ENCODE data around the gene CREBL2.
"Not testable (repeated sequence)": the region's sequence is repeated elsewhere in the genome, so short reads cannot be mapped to it uniquely, and the experiment has no call there.

The CREBL2 gene

DNA sequence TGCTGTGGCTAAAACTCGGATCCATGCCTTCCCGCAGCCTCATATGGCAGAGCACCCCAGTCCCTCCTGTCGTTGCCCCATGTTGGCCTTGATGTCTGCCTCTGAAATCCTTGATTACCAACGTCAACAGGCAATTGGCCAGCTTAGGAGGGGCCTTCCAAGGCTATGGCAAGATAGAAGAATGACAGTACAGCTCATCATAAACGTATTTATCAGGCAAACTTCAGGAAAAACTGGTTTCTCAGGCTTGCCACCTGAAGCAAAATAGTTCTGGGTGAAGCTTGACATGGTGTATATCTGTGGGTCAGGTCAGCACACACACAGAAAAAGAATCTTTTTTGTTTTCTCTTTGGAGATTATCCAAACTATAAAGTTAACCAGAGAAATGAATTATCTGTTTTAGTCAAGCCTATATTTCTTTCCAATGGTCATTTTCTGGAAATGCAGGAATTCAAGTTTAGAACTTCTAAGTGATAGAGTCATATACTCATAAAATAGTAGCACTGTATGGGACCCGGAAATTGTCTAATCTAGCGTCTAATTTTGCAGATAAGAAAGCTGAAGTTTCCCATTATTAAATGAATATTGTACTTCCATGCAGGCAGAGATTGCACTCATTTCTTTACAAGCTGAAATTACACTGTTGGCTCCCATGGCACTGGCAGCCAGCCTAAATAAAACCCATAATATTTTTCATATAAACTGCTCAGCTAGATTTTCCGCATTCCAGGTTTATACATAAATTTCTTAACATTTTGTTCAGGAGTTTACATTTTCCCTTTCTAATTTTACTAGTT, 24.6 kb upstream of the CREBL2 start:
- Mint-ChIP-seq H3K9me3 (peaks cover 5% of the 10 kb centered on the region), H3K27me3 (ENCODE audit: low read depth) (peaks cover 6% of the 10 kb centered on the region), H3K4me3 (no peak overlapping the region), H3K36me3 (ENCODE audit: low read depth) (no peaks in the 10 kb centered on the region), H3K4me1 (ENCODE audit: low read depth) (peaks cover 27% of the 10 kb centered on the region), H3K27ac (no peak overlapping the region)

DNA sequence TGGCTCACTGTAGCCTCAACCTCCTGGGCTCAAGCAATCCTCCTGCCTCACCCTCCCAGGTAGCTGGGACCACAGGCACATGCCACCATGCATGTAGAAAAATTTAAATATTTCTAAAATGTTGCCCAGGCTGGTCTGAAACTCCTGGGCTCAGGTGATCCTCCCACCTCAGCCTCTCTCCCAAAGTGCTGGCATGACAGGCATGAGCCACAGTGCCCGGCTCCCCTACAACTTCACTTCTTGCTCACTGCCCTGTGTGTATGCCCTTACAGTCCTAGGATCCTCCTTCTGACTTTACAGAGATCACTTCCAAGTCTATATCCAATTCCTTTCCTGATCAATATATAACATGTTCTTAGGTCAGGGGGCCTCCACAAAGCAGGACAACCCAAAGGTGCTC, 23.8 kb upstream of the CREBL2 start:
- H3K36me3 Mint-ChIP-seq (ENCODE audit: low read depth) = no peaks in the 10 kb centered on the region
- peaks cover 19% of the 10 kb centered on the region for H3K4me1 Mint-ChIP-seq (ENCODE audit: low read depth)
- H3K27me3 Mint-ChIP-seq (ENCODE audit: low read depth) = peaks cover 6% of the 10 kb centered on the region
- H3K27ac Mint-ChIP-seq = no peak overlapping the region
- peaks cover 5% of the 10 kb centered on the region for H3K9me3 Mint-ChIP-seq
- H3K4me3 Mint-ChIP-seq = no peak overlapping the region

DNA sequence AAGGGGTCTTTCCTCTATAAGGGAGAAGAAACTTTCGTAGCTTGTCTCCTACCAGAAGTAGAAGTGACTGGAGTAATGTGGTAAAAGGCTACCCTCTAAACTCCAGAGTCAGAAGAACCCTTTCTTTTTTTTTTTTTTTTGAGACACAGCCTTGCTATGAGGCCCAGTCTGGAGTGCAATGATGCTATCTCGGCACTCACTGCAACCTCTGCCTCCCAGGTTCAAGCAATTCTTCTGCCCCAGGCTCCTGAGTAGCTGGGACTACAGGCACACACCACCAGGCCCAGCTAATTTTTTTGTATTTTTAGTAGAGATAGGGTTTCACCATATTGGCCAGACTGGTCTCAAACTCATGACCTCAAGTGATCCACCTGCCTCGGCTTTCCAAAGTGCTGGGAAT, 23.2 kb upstream of the CREBL2 start:
- H3K36me3 Mint-ChIP-seq (ENCODE audit: low read depth); H3K9me3 Mint-ChIP-seq; H3K4me3 Mint-ChIP-seq; H3K27me3 Mint-ChIP-seq (ENCODE audit: low read depth); H3K27ac Mint-ChIP-seq: not testable (repeated sequence)
- H3K4me1 Mint-ChIP-seq (ENCODE audit: low read depth) = peaks cover 13% of the 10 kb centered on the region

DNA sequence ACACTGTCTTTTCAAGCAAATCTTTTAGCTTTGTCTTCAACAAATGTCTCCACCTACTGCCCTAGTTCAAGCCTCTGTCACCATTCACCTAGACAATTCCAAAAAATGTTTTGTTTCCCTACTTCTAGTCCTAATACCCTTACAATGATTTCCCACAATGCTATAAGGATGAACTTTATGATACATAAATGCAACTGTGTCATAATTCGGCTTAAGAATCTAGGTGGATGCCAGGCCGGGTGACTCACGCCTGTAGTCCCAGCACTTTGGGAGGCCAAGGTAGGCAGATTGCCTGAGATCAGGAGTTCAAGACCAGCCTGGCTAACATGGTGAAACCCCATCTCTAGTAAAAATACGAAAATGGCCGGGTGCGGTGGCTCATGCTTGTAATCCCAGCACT, 20.7 kb upstream of the CREBL2 start:
- Mint-ChIP-seq H3K4me1 (ENCODE audit: low read depth) (no peaks in the 10 kb centered on the region), H3K36me3 (ENCODE audit: low read depth) (no peaks in the 10 kb centered on the region), H3K27me3 (ENCODE audit: low read depth) (peaks cover 10% of the 10 kb centered on the region), H3K27ac (no peak overlapping the region), H3K9me3 (peaks cover 5% of the 10 kb centered on the region), H3K4me3 (no peak overlapping the region)

DNA sequence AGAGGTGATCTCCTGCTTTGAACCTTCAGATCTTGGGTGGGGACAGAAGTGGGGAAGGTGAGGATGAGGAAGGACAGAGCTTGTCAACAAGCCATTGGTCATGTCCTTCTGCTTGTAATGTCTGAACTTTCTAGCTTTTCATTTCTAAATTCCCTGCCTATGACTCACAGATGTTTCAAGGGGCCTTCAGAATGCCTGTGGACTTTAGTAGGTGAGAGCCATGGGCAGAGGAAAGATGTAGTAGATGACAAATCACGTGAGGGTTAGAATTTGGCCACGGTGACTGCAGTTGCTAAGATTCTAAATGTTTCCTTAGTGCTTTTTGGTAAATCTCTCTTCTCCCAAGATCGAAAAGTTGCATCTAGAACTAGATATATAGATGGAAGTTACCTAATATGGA, 18.7 kb upstream of the CREBL2 start:
- Mint-ChIP-seq H3K9me3 (peaks cover 5% of the 10 kb centered on the region), H3K27ac (no peak overlapping the region), H3K36me3 (ENCODE audit: low read depth) (no peaks in the 10 kb centered on the region), H3K27me3 (ENCODE audit: low read depth) (peaks cover 11% of the 10 kb centered on the region), H3K4me1 (ENCODE audit: low read depth) (no peaks in the 10 kb centered on the region), H3K4me3 (no peak overlapping the region)

DNA sequence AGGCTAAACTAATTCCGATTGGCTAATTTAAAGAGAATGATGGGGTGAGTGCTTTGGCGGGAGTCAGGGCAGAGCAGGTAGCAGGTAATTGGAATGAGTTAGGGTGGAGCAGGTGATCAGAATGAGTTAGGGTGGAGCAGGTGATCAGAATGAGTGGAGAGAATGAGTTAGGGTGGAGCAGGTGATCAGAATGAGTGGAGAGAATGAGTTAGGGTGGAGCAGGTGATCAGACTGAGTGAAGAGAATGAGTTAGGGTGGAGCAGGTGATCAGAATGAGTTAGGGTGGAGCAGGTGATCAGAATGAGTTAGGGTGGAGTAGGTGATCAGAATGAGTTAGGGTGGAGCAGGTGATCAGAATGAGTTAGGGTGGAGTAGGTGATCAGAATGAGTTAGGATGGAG, 15.7 kb upstream of the CREBL2 start:
- H3K4me3 Mint-ChIP-seq; H3K36me3 Mint-ChIP-seq (ENCODE audit: low read depth); H3K4me1 Mint-ChIP-seq (ENCODE audit: low read depth); H3K27me3 Mint-ChIP-seq (ENCODE audit: low read depth); H3K9me3 Mint-ChIP-seq; H3K27ac Mint-ChIP-seq: not testable (repeated sequence)

DNA sequence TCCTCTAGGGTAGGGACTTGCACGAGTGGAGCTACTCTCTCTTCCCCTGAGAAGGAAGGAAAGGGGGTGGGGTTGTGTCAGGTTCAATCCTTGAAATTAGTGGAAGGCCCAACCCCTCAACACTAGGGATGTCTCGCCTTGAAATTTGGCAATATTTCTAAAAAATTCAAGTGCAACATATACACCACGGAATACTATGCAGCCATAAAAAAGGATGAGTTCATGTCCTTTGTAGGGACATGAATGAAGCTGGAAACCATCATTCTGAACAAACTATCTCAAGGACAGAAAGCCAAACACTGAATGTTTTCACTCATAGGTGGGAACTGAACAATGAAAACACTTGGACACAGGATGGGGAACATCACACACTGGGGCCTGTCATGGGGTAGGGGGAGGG, 15.1 kb upstream of the CREBL2 start:
- not testable (repeated sequence) for H3K27me3 Mint-ChIP-seq (ENCODE audit: low read depth); H3K27ac Mint-ChIP-seq

DNA sequence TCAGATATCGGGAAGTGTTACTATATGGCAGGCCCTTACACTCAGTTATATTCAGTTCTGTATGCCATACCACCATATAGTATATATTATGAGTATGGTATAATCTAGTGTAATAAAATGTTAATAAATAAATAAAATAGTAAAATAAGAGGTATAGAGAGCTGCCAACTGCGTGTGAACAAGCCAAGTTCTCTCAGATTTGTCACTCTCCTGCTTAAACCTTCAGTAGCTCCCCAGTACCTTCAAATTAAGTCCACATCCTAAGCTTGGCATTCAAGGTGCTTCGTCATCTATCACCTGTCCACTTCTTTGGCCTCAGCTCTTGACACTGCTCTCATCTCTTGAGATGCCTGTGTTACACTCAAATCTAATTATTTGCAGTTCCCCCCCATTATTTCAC, 12.8 kb upstream of the CREBL2 start:
- no peak overlapping the region for H3K27ac Mint-ChIP-seq
- no peaks in the 10 kb centered on the region for H3K9me3 Mint-ChIP-seq
- no peak overlapping the region for H3K4me3 Mint-ChIP-seq
- peaks cover 4% of the 10 kb centered on the region for H3K27me3 Mint-ChIP-seq (ENCODE audit: low read depth)
- no peaks in the 10 kb centered on the region for H3K36me3 Mint-ChIP-seq (ENCODE audit: low read depth)
- no peaks in the 10 kb centered on the region for H3K4me1 Mint-ChIP-seq (ENCODE audit: low read depth)

More for the DNA sequence above, 15.1 kb upstream of the CREBL2 start:
- not testable (repeated sequence) for H3K36me3 Mint-ChIP-seq (ENCODE audit: low read depth); H3K4me1 Mint-ChIP-seq (ENCODE audit: low read depth); H3K9me3 Mint-ChIP-seq; H3K4me3 Mint-ChIP-seq

DNA sequence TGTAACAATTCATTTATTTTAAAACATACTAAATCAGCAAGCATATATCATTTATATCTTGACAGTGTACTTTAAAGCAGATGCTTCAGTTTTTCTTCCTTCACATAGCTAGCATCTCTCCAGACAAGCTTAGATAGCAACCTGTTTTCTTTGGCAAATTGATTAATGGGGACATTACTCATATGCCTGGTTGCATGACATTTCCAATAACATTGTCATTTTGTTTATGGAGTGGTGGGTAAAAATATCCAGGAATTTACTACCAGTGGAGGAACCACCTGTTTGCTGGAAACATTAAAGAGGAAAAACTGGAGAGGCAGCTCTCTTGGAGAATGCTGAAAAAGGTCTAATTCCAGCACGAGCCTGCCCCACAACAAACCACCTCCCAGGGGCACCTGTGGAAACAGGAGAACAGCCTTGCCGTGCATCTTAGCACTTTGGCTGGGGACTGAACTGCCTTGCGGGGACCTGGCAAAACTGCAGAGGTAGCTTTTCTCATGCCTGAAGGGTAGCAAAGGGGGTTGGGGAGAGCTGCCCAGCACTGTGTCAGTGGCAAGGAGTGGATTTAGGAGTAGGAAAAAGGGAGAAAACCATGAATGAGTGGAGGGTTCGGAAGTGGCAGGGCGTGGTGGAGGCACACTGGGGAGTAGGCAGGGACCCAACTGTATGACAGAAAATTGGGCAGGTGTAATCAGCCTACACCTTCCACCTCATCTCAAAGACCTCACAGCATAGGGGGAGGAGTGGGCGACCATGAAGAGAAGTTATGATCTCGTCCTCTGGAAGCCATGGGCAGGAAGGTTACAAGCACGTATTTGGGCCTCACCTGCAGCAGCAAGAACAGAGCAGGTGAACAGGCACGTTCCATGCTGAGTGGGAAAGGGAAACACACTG, 11.7 kb upstream of the CREBL2 start:
- Mint-ChIP-seq H3K9me3 (no peaks in the 10 kb centered on the region), H3K4me3 (no peak overlapping the region), H3K27me3 (ENCODE audit: low read depth) (peaks cover 4% of the 10 kb centered on the region), H3K4me1 (ENCODE audit: low read depth) (no peaks in the 10 kb centered on the region), H3K36me3 (ENCODE audit: low read depth) (no peaks in the 10 kb centered on the region), H3K27ac (no peak overlapping the region)

DNA sequence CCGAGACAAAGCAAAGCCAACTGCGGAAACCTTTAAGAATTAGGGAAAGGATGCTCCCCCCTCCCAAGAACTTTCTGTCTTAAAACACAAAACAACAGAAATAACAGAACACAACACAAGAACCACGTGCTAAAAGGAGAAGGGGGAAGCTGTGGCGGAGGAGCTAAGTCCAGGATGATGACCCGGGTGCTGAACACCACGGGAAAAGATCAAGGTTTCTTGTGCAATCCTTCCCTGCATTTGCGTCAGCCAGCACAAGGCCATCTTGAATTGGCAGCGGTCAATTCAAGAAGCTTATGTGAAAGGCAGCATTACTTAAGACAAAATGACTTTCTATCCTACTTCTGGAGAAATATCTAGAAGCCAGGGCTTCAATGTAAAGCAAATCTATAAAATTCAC, 11.0 kb upstream of the CREBL2 start:
- Mint-ChIP-seq H3K4me1 (ENCODE audit: low read depth) (no peaks in the 10 kb centered on the region), H3K36me3 (ENCODE audit: low read depth) (no peaks in the 10 kb centered on the region), H3K4me3 (no peak overlapping the region), H3K27me3 (ENCODE audit: low read depth) (peaks cover 4% of the 10 kb centered on the region), H3K27ac (no peak overlapping the region), H3K9me3 (no peaks in the 10 kb centered on the region)

DNA sequence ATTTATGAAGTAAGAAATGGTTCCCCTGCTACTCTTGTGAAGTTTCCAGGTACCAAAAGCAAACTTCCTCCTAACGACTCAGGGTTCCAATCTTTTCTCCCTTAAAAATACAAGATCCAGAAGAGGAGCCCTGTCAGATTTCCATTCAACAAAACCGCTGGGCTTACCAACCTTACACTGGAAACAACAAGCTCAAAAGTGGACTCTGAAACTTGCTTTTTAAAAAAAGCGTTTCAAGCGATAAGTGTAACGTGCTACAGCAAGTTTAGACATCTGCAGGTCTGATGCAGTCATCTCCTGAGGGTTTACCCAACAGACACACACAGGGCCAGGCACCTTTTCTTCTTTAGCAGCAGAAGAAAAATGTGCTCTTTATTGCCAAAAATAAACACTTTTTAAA, 6.9 kb upstream of the CREBL2 start:
- H3K27me3 Mint-ChIP-seq (ENCODE audit: low read depth) = no peaks in the 10 kb centered on the region
- H3K36me3 Mint-ChIP-seq (ENCODE audit: low read depth) = no peaks in the 10 kb centered on the region
- H3K27ac Mint-ChIP-seq = no peak overlapping the region
- no peak overlapping the region for H3K4me3 Mint-ChIP-seq
- H3K9me3 Mint-ChIP-seq = no peaks in the 10 kb centered on the region
- H3K4me1 Mint-ChIP-seq (ENCODE audit: low read depth) = peaks cover 10% of the 10 kb centered on the region

DNA sequence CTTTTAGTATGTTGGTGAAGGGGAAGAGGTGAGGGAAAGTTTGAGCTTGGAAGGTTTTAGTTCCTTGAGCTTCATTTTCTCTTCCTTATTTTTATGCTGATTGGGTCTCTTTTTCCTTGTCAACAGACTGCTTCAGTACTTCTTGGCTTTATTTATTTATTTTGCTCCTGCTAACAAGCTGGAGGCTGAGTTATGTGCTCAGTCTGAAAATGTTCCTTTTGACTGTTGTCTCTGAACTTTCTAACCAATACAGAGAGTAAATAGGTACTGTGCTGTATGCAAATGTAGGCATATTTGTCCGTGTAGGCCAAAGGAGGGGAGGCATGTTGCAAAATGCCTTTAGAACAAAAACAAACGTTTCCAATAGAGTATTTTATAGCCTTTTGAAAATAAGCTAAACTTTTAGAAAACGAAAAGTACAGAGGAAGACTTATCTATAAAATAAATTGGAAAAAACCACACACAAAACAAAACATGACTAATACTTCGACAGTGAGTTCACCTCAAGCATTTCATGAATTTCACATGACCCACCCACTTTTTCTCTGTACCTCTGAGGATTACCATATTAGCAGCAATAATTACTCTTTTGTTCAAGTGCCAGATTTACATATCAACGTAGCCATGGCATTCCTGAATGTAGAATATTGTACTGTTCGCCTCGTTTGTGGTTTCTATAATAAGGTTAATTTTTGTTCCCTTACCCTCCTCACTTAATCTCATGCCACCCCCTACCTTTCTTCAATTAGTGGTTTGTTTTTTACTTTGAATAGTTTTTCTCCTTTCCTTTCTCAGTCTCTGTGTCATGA, 4.7 kb upstream of the CREBL2 start:
- no peak overlapping the region for H3K4me3 Mint-ChIP-seq
- peaks cover 14% of the 10 kb centered on the region for H3K4me1 Mint-ChIP-seq (ENCODE audit: low read depth)
- H3K9me3 Mint-ChIP-seq = no peaks in the 10 kb centered on the region
- no peaks in the 10 kb centered on the region for H3K27me3 Mint-ChIP-seq (ENCODE audit: low read depth)
- no peaks in the 10 kb centered on the region for H3K36me3 Mint-ChIP-seq (ENCODE audit: low read depth)
- H3K27ac Mint-ChIP-seq = peak overlapping the region; percentile 24

DNA sequence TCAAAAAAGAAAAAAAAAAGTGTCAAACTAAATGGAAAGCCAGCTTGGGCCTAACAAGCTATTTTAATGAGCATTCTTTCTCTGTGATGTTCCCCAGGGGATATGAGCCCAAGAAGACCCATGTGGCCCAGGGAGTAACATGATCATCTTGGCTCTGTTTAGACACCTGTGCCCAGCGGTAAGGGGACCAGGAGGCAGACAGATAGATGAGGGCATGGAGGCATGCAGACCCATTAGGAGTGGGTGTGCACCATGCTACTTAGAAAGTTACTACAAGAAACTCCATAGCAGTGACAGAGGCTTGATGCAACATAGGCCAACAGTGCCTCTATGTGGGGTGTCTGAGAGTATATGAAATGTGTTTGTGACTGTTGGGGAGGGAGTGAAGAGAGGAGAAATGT, 3.1 kb upstream of the CREBL2 start:
- Mint-ChIP-seq H3K4me1 (ENCODE audit: low read depth) (peaks cover 24% of the 10 kb centered on the region), H3K27ac (no peak overlapping the region), H3K4me3 (no peak overlapping the region), H3K27me3 (ENCODE audit: low read depth) (no peaks in the 10 kb centered on the region), H3K36me3 (ENCODE audit: low read depth) (peaks cover under 1% of the 10 kb centered on the region), H3K9me3 (no peaks in the 10 kb centered on the region)

DNA sequence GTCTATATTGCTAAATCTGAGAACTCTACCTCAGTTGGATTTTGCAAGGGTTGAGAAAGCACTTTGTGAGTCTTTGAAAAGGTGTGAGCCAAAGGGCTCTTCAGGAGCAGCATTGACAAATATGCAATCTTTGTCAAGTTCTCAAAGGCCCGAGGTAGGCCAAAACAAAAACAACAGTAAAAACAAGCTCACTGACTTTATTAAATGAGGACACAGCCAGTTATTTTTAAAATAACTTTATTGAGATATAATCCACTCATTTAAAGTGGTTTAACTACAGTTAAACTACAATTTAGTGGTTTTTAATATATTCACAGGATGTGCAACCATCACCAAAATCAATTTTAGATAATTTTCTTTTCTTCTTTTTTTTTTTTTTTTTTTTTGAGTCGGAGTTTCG, 2.0 kb upstream of the CREBL2 start:
- H3K27ac Mint-ChIP-seq = no peak overlapping the region
- H3K4me3 Mint-ChIP-seq = no peak overlapping the region
- peaks cover 29% of the 10 kb centered on the region for H3K4me1 Mint-ChIP-seq (ENCODE audit: low read depth)
- H3K36me3 Mint-ChIP-seq (ENCODE audit: low read depth) = peaks cover 5% of the 10 kb centered on the region
- H3K9me3 Mint-ChIP-seq = no peaks in the 10 kb centered on the region
- H3K27me3 Mint-ChIP-seq (ENCODE audit: low read depth) = no peaks in the 10 kb centered on the region

Measured in T-helper 1 cell treated with Interleukin-12 subunit alpha and Interleukin-12 subunit beta and Interleukin-4 antibody, amounts not matched to agents 30 μg/mL and 1 μg/mL, for 36 hours (primary cell).